ENCODE results near the gene TSC22D4. TPM values are rescaled to one million over a fixed set of nuclear protein-coding genes. Genes with fewer than 3 reads are reported as not detected.

Gene TSC22D4
- total and polyA plus RNA-seq, 2 donors (not counting 3 experiments of a cell fraction or from before 2014, with no cell fraction given) = 40.1 to 84.4 TPM

DNA sequence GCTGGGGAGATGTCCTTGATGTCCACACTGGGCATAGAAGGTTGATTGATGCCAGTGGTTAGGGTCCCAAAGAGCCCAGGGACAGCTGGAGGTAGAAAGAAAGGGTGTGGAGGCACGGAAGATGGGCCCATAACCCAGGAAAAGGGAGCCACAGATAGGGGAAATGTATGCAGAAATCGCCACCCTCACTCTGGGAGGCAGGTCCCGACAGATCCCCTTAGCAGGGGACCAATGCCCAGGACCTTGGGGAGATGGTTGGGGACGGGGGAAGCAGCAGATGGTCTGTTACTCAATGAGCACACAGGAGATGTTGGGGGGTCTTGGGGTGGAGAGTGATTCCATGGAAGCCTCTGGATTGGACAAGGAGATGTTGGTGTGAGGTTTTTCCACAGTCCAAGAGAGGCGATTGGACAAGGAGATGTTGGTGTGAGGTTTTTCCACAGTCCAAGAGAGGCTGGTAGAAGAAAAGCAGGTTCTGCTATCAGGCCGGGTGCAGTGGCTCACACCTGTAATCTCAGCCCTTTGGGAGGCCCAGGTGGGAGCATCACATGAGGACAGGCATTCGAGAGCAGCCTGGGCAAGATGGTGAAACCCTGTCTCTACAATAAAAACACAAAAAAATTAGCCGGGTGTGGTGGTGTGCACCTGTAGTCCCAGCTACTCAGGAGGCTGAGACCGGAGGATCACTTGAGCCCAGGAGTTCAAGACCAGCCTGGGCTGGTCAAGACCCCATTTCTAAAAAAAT, 35.7 kb downstream of the TSC22D4 start:
- H3K4me1 ChIP-seq (ENCODE audit: control insufficient read depth, extremely low read depth, insufficient read depth, low read length) = peaks cover 38% of the 10 kb centered on the region
- POLR2A ChIA-PET = interaction anchor here (3.9 kb wide), 1 partner anchor 14 kb away, joined by 59 read pairs; the partner anchor contains the start of genes MEPCE and ZCWPW1
- BruUV-seq (replicated peaks) = no TSS peak

More for the DNA sequence above, 35.7 kb downstream of the TSC22D4 start:
- no peaks in the 10 kb centered on the region for H3K9me3 ChIP-seq (replicated peaks; ENCODE audit: control insufficient read depth, insufficient read depth, low read length)
- H4K20me1 ChIP-seq (replicated peaks; ENCODE audit: control insufficient read depth, extremely low read depth, insufficient read depth, low read length) = no peaks in the 10 kb centered on the region
- no peaks in the 10 kb centered on the region for H3K36me3 ChIP-seq (ENCODE audit: control insufficient read depth in 2 of 2, extremely low read depth in 1 of 2, insufficient read depth in 2 of 2, low read length in 2 of 2)
- TF ChIP-seq, protein P1, sequence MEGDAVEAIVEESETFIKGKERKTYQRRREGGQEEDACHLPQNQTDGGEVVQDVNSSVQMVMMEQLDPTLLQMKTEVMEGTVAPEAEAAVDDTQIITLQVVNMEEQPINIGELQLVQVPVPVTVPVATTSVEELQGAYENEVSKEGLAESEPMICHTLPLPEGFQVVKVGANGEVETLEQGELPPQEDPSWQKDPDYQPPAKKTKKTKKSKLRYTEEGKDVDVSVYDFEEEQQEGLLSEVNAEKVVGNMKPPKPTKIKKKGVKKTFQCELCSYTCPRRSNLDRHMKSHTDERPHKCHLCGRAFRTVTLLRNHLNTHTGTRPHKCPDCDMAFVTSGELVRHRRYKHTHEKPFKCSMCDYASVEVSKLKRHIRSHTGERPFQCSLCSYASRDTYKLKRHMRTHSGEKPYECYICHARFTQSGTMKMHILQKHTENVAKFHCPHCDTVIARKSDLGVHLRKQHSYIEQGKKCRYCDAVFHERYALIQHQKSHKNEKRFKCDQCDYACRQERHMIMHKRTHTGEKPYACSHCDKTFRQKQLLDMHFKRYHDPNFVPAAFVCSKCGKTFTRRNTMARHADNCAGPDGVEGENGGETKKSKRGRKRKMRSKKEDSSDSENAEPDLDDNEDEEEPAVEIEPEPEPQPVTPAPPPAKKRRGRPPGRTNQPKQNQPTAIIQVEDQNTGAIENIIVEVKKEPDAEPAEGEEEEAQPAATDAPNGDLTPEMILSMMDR (IDR thresholded peaks at IDR 0.05; ENCODE audit: extremely low read depth in 1 of 2, insufficient read depth in 1 of 2, low read depth in 1 of 2, low read length in 2 of 2) = no peak
- TF ChIP-seq POLR2A (IDR thresholded peaks at IDR 0.05; ENCODE audit: low read depth, low read length) = no peak
- TF ChIP-seq JUN (IDR thresholded peaks at IDR 0.05; ENCODE audit: borderline replicate concordance, insufficient read depth, insufficient read length, low read depth) = no peak
- no peak for TF ChIP-seq MYC (IDR thresholded peaks at IDR 0.05; ENCODE audit: low read depth, low read length)
- TF ChIP-seq, protein P2, sequence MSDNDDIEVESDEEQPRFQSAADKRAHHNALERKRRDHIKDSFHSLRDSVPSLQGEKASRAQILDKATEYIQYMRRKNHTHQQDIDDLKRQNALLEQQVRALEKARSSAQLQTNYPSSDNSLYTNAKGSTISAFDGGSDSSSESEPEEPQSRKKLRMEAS (IDR thresholded peaks at IDR 0.05; ENCODE audit: insufficient read depth, insufficient read length) = no peak
- no peak for TF ChIP-seq POLR2AphosphoS5 (IDR thresholded peaks at IDR 0.05; ENCODE audit: insufficient read depth, low read depth, low read length)
- no peak for TF ChIP-seq FOS (IDR thresholded peaks at IDR 0.05; ENCODE audit: borderline replicate concordance, insufficient read depth, low read length)
- no peak for TF ChIP-seq EZH2 (IDR thresholded peaks at IDR 0.05; ENCODE audit: borderline replicate concordance, low read depth, low read length, severe bottlenecking)
- TF ChIP-seq GATA2 (IDR thresholded peaks at IDR 0.05; ENCODE audit: insufficient read depth, insufficient read length, low read depth, low read length) = no peak
- no peaks in the 10 kb centered on the region for H3K79me2 ChIP-seq (ENCODE audit: control insufficient read depth, insufficient read depth, low read length)
- FAIRE-seq (no peak), DNase-seq (ENCODE audit: low read depth, low spot score) (no peak)
- dilution Hi-C loops (cut with MboI; ENCODE audit: extremely low pct_ligation_motif_present, low sequenced_read_pairs) (no loop called here), intact Hi-C loops (cut with micrococcal nuclease) (no loop called here)
- H3K4me2 ChIP-seq (ENCODE audit: insufficient read depth, low read length) = no peak overlapping the region
- H3K27me3 ChIP-seq (ENCODE audit: control insufficient read depth in 2 of 2, insufficient read depth in 2 of 2, low read length in 2 of 2) = no peaks in the 10 kb centered on the region
- no peak overlapping the region for H3K9ac ChIP-seq (replicated peaks; ENCODE audit: extremely low read depth, insufficient read depth, low read length)
- H2AFZ ChIP-seq (ENCODE audit: low read depth, low read length) = no peak overlapping the region
- CTCF ChIA-PET = interaction anchor here (0.9 to 1.4 kb wide), 2 partner anchors 20 to 35 kb away, joined by 3 to 4 read pairs; partner anchors contain the start of gene SPACDR
- H3K9me1 ChIP-seq (replicated peaks; ENCODE audit: control insufficient read depth, extremely low read depth, insufficient read depth, low read length) = no peaks in the 10 kb centered on the region
- peak overlapping the region; percentile 85 for H3K27ac ChIP-seq (ENCODE audit: insufficient read depth, low read depth, low read length)
- no peak overlapping the region for H3K4me3 ChIP-seq (replicated peaks in 1 of 3; ENCODE audit: insufficient read depth in 1 of 3, low read depth in 1 of 3, low read length in 3 of 3)
